Neural cell (in vitro differentiated cells): ENCODE results near the gene DNAJC7. TPM values are rescaled to one million over a fixed set of nuclear protein-coding genes. Genes with fewer than 3 reads are reported as not detected.
"Not testable (repeated sequence)": the region's sequence is repeated elsewhere in the genome, so short reads cannot be mapped to it uniquely, and the experiment has no call there.

Source experiments
- H2AFZ ChIP-seq: fragments of 200-600, 300-800 bp; sonication (generic), shearing (Covaris generic); 2 replicates; pipeline ENCODE4 v1.6.0; 2014; ENCODE audit warnings: low read depth, mild to moderate bottlenecking, antibody characterized with exemption, low read length, moderate library complexity
- H3F3A ChIP-seq: fragments of 200-600 bp; shearing (Covaris generic); 2 replicates; pipeline ENCODE4 v1.6.1; 2016; ENCODE audit warnings: mild to moderate bottlenecking, moderate library complexity, mixed read lengths, antibody characterized with exemption, low read length; ENCODE audit not compliant: insufficient read depth, poor library complexity, severe bottlenecking
- H3K27ac ChIP-seq: fragments of 200-600, 300-800 bp; sonication (generic), shearing (Covaris generic); 2 replicates; pipeline ENCODE4 v1.5.1; 2014; ENCODE audit warnings: mild to moderate bottlenecking, low read length, moderate library complexity
- H3K27me3 ChIP-seq: fragments of 300-800, 200-600 bp; sonication (generic), shearing (Covaris generic); 2 replicates; pipeline ENCODE4 v1.6.0; 2014; ENCODE audit warnings: mild to moderate bottlenecking, low read depth, low read length, moderate library complexity; ENCODE audit not compliant: insufficient read depth
- H3K36me3 ChIP-seq: fragments of 300-800, 200-600 bp; sonication (generic), shearing (Covaris generic); 2 replicates; pipeline ENCODE4 v1.5.1; 2014; ENCODE audit warnings: mild to moderate bottlenecking, antibody characterized with exemption, low read length, moderate library complexity; ENCODE audit not compliant: insufficient read depth
- H3K4me2 ChIP-seq: fragments of 300-800, 200-600 bp; sonication (generic), shearing (Covaris generic); 2 replicates; pipeline ENCODE4 v1.6.0; 2014; ENCODE audit warnings: mild to moderate bottlenecking, low read length
- H3K4me3 ChIP-seq: fragments of 300-800, 200-600 bp; sonication (generic), shearing (Covaris generic); 2 replicates; pipeline ENCODE4 v1.5.1; 2014; ENCODE audit warnings: mild to moderate bottlenecking, low read length, moderate library complexity
- H3K79me2 ChIP-seq: fragments of 200-600 bp; shearing (Covaris generic); replicated peaks from 2 replicates; pipeline ENCODE4 v1.6.0; 2014; ENCODE audit warnings: mild to moderate bottlenecking, low read length, moderate library complexity; ENCODE audit not compliant: insufficient read depth
- H3K9ac ChIP-seq: fragments of 300-800, 200-600 bp; sonication (generic), shearing (Covaris generic); 2 replicates; pipeline ENCODE4 v1.6.1; 2016; ENCODE audit warnings: mild to moderate bottlenecking, low read length, mixed read lengths
- H3K9me2 ChIP-seq: fragments of 200-600 bp; shearing (Covaris generic); 2 replicates; pipeline ENCODE4 v1.6.1; 2016; ENCODE audit warnings: mild to moderate bottlenecking, low read length, mixed read lengths; ENCODE audit not compliant: insufficient read depth
- H3K9me3 ChIP-seq: fragments of 200-600, 300-800 bp; sonication (generic), shearing (Covaris generic); 2 replicates; pipeline ENCODE4 v1.6.1; 2016; ENCODE audit warnings: mild to moderate bottlenecking, mixed run types, low read length, moderate library complexity, mixed read lengths
- H4K20me1 ChIP-seq: fragments of 200-600 bp; shearing (Covaris generic); 2 replicates; pipeline ENCODE4 v1.6.1; 2016; ENCODE audit warnings: mild to moderate bottlenecking, mixed run types; ENCODE audit not compliant: insufficient read depth
- CTCF ChIP-seq: fragments of 450-650 bp; IDR thresholded peaks from 2 replicates; pipeline ENCODE4 v1.5.1; 2014; ENCODE audit warnings: antibody characterized with exemption, mild to moderate bottlenecking, moderate library complexity; ENCODE audit not compliant: poor library complexity, severe bottlenecking
- EP300 ChIP-seq: fragments of 450-650 bp; conservative IDR thresholded peaks from 2 replicates; pipeline ENCODE4 v1.6.1; 2014; ENCODE audit warnings: antibody characterized with exemption, mild to moderate bottlenecking, moderate library complexity; ENCODE audit not compliant: poor library complexity, severe bottlenecking
- EZH2 ChIP-seq: fragments of 200-600, 300-800 bp; shearing (Covaris generic), sonication (generic); IDR thresholded peaks from 2 replicates; pipeline ENCODE4 v1.6.1; 2014; ENCODE audit warnings: antibody characterized with exemption, low read length, borderline replicate concordance, mild to moderate bottlenecking; ENCODE audit not compliant: insufficient read depth, poor library complexity, severe bottlenecking
- MXI1 ChIP-seq: fragments of 450-650 bp; conservative IDR thresholded peaks from 2 replicates; pipeline ENCODE4 v1.6.1; 2014; ENCODE audit warnings: antibody characterized with exemption, mild to moderate bottlenecking; ENCODE audit not compliant: poor library complexity, severe bottlenecking
- POLR2AphosphoS5 ChIP-seq: IDR thresholded peaks from 2 replicates; pipeline ENCODE4 v1.6.1; 2012
- RAD21 ChIP-seq: fragments of 450-650 bp; conservative IDR thresholded peaks from 2 replicates; pipeline ENCODE4 v1.6.1; 2014; ENCODE audit warnings: antibody characterized with exemption, mild to moderate bottlenecking, moderate library complexity
- REST ChIP-seq: IDR thresholded peaks from 2 replicates; pipeline ENCODE4 v1.6.1; 2012; ENCODE audit warnings: borderline replicate concordance
- SMC3 ChIP-seq: fragments of 450-650 bp; conservative IDR thresholded peaks from 2 replicates; pipeline ENCODE4 v1.6.1; 2014; ENCODE audit warnings: antibody characterized with exemption, mild to moderate bottlenecking, moderate library complexity; ENCODE audit not compliant: poor library complexity
- TAF1 ChIP-seq: IDR thresholded peaks from 2 replicates; pipeline ENCODE4 v1.6.1; 2012; ENCODE audit warnings: low read depth
- polyA plus RNA-seq: library from polyadenylated mRNA; depleted of rRNA; stranded (reverse); fragments of >200 nt; gene quantifications from 2 replicates; pipeline ENCODE4 v1.2.3, GENCODE V29; 2014

Gene DNAJC7
- polyA plus RNA-seq, 1 donor from 2014 or later = 126 TPM

GRCh38 chr17:42016411-42016831 is 818 bp downstream of the DNAJC7 start:
- H4K20me1 ChIP-seq = no peaks in the 10 kb centered on the region
- H3K9me2 ChIP-seq = no peaks in the 10 kb centered on the region
- H3K27me3 ChIP-seq = no peaks in the 10 kb centered on the region
- H3K36me3 ChIP-seq = no peaks in the 10 kb centered on the region
- H3K4me3 ChIP-seq = peak overlapping the region; percentile 82
- peak overlapping the region; percentile 82 for H2AFZ ChIP-seq
- H3K27ac ChIP-seq = peak overlapping the region; percentile 98
- peak overlapping the region; percentile 66 for H3K4me2 ChIP-seq
- no peaks in the 10 kb centered on the region for H3K9me3 ChIP-seq
- no peaks in the 10 kb centered on the region for H3F3A ChIP-seq
- no peak for TF ChIP-seq CTCF
- TF ChIP-seq POLR2AphosphoS5 = no peak
- TF ChIP-seq SMC3 = no peak
- TF ChIP-seq EZH2 = no peak
- TF ChIP-seq TAF1 = no peak
- no peak for TF ChIP-seq EP300
- no peak for TF ChIP-seq REST
- no peak for TF ChIP-seq MXI1
- TF ChIP-seq RAD21 = no peak
- peaks cover 72% of the 10 kb centered on the region for H3K79me2 ChIP-seq
- peak overlapping the region; percentile 98 for H3K9ac ChIP-seq

DNA sequence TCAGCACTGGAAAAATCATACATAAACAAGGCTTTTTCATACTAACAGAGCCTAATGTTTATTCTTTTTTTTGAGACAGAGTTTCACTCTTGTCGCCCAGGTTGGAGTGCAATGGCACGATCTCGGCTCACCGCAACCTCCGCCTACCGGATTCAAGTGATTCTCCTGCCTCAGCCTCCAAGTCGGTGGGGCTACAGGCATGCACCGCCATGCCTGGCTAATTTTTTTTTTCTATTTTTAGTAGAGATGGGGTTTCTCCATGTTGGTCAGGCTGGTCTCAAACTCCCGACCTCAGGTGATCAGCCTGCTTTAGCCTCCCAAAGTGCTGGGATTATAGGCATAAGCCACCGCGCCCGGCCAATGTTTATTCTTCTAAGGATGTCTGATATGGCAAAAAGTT is 3.5 kb downstream of the DNAJC7 start:
- H3K4me2 ChIP-seq, H3K9me2 ChIP-seq, H3K9ac ChIP-seq, H3K4me3 ChIP-seq, H3K27me3 ChIP-seq, H3K27ac ChIP-seq, H4K20me1 ChIP-seq, H3K36me3 ChIP-seq, H2AFZ ChIP-seq, H3F3A ChIP-seq, H3K9me3 ChIP-seq: not testable (repeated sequence)
- peaks cover 75% of the 10 kb centered on the region for H3K79me2 ChIP-seq

DNA sequence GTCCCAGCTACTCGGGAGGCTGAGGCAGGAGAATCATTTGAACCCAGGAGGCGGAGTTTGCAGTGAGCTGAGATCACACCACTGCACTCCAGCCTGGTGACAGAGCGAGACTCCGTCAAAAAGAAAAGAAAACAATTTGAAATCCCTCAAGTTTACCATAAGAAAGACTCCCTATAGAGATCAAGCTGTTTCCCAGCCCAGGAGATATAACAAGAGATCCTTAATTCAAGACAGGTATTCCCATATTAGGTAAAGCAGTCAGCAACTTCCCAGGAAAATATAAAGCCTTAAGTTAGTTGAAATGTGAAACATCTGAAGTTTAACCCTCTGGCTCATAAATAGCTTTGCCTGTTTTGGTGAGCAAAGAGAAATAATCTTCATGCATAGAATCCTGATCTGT is 4.9 kb downstream of the DNAJC7 start:
- not testable (repeated sequence) for H3K36me3 ChIP-seq, H2AFZ ChIP-seq, H3K27ac ChIP-seq, H3K27me3 ChIP-seq, H3K4me2 ChIP-seq, H3K9ac ChIP-seq, H3K4me3 ChIP-seq, H3K9me3 ChIP-seq, H4K20me1 ChIP-seq, H3K9me2 ChIP-seq, H3F3A ChIP-seq
- peaks cover 77% of the 10 kb centered on the region for H3K79me2 ChIP-seq
